ENCODE measurements around the gene TMEM209.
"Not testable (repeated sequence)": the region's sequence is repeated elsewhere in the genome, so short reads cannot be mapped to it uniquely, and the experiment has no call there.

Gene TMEM209

GRCh38 chr7:130141884-130142653 is 63.1 kb downstream of the TMEM209 start:
- no peak for DNase-seq

GRCh38 chr7:130141161-130141883 is 63.9 kb downstream of the TMEM209 start:
- DNase-seq = peak; percentile 47

GRCh38 chr7:130140551-130141160 is 64.5 kb downstream of the TMEM209 start:
- DNase-seq = no peak

- DNase-seq = no peak
Measured at GRCh38 chr7:130139193-130139960, 65.8 kb downstream of the TMEM209 start.

GRCh38 chr7:130137207-130137606 is 68.0 kb downstream of the TMEM209 start:
- DNase-seq = no peak

- DNase-seq = no peak
Measured at GRCh38 chr7:130136579-130137167, 68.5 kb downstream of the TMEM209 start.

- no peak for DNase-seq
Measured at GRCh38 chr7:130135208-130136205, 69.7 kb downstream of the TMEM209 start.

- DNase-seq = no peak
Measured at GRCh38 chr7:130134726-130135125, 70.5 kb downstream of the TMEM209 start.

GRCh38 chr7:130134106-130134636 is 71.0 kb downstream of the TMEM209 start:
- DNase-seq = no peak

- DNase-seq = no peak
Measured at GRCh38 chr7:130133029-130133782, 72.0 kb downstream of the TMEM209 start.

GRCh38 chr7:130131964-130132875 is 73.0 kb downstream of the TMEM209 start:
- DNase-seq = no peak

GRCh38 chr7:130131191-130131834 is 73.9 kb downstream of the TMEM209 start:
- DNase-seq = no peak

GRCh38 chr7:130129011-130129411 is 76.2 kb downstream of the TMEM209 start:
- DNase-seq = no peak

- no peak for DNase-seq
Measured at GRCh38 chr7:130127821-130128317, 77.3 kb downstream of the TMEM209 start.

- no peak for DNase-seq
Measured at GRCh38 chr7:130127404-130127803, 77.8 kb downstream of the TMEM209 start.

GRCh38 chr7:130126840-130127239 is 78.4 kb downstream of the TMEM209 start:
- DNase-seq = not testable (repeated sequence)

- no peak for DNase-seq
Measured at GRCh38 chr7:130124711-130125110, 80.5 kb downstream of the TMEM209 start.

- DNase-seq = no peak
Measured at GRCh38 chr7:130123501-130123900, 81.7 kb downstream of the TMEM209 start.
